Hypothalamus (tissue), 51 donors: ENCODE measurements around the gene S100A14.
"Not testable (repeated sequence)": the region's sequence is repeated elsewhere in the genome, so short reads cannot be mapped to it uniquely, and the experiment has no call there.

Experiments used
- DNase-seq, 51 donors: peaks; one replicate each; lab custom pipeline; 2025; lab: John Stamatoyannopoulos, UW

S100A14 gene

GRCh38 chr1:153597206-153597605 lies 18.9 kb downstream of the S100A14 start:
- no peak for DNase-seq

GRCh38 chr1:153592748-153593147 lies 23.4 kb downstream of the S100A14 start:
- DNase-seq, result peak in 2 of 51 donors; percentile 35 to 59

GRCh38 chr1:153588482-153588881 lies 27.6 kb downstream of the S100A14 start:
- DNase-seq, result no peak

- DNase-seq, result not testable (repeated sequence)
These were observed 28.1 kb downstream of the S100A14 start for GRCh38 chr1:153588033-153588432.

GRCh38 chr1:153587314-153587713 lies 28.8 kb downstream of the S100A14 start:
- DNase-seq, result no peak

GRCh38 chr1:153586347-153586746 lies 29.8 kb downstream of the S100A14 start:
- no peak for DNase-seq

- no peak for DNase-seq
These were observed 31.1 kb downstream of the S100A14 start for GRCh38 chr1:153585006-153585405.

- DNase-seq, result no peak
These were observed 32.1 kb downstream of the S100A14 start for GRCh38 chr1:153583976-153584375.

GRCh38 chr1:153583514-153583913 lies 32.6 kb downstream of the S100A14 start:
- DNase-seq, result not testable (repeated sequence)

- DNase-seq, result not testable (repeated sequence)
These were observed 33.3 kb downstream of the S100A14 start for GRCh38 chr1:153582836-153583235.

GRCh38 chr1:153578936-153579335 lies 37.2 kb downstream of the S100A14 start:
- no peak for DNase-seq

GRCh38 chr1:153578490-153578889 lies 37.6 kb downstream of the S100A14 start:
- no peak for DNase-seq

GRCh38 chr1:153577624-153578051 lies 38.5 kb downstream of the S100A14 start:
- peak in 29 of 51 donors; percentile 6 to 59 (median 36) for DNase-seq

- no peak for DNase-seq
These were observed 39.0 kb downstream of the S100A14 start for GRCh38 chr1:153577138-153577537.

- not testable (repeated sequence) for DNase-seq
These were observed 40.6 kb downstream of the S100A14 start for GRCh38 chr1:153575497-153575896.

- not testable (repeated sequence) for DNase-seq
These were observed 41.0 kb downstream of the S100A14 start for GRCh38 chr1:153575081-153575491.

- DNase-seq, result no peak
These were observed 42.8 kb downstream of the S100A14 start for GRCh38 chr1:153573351-153573750.

- DNase-seq, result peak in 44 of 51 donors; percentile 6 to 90 (median 68)
These were observed 43.5 kb downstream of the S100A14 start for GRCh38 chr1:153572569-153573015.

- DNase-seq, result no peak
These were observed 44.4 kb downstream of the S100A14 start for GRCh38 chr1:153571706-153572105.

- DNase-seq, result no peak
These were observed 45.3 kb downstream of the S100A14 start for GRCh38 chr1:153570874-153571273.

- no peak for DNase-seq
These were observed 46.7 kb downstream of the S100A14 start for GRCh38 chr1:153569465-153569864.

- DNase-seq, result peak in 49 of 51 donors; percentile 25 to 84 (median 69)
These were observed 47.6 kb downstream of the S100A14 start for GRCh38 chr1:153568367-153569099.
